Measurements from ENCODE around the gene KCNMB3. TPM values are rescaled to one million over a fixed set of nuclear protein-coding genes. Genes with fewer than 3 reads are reported as not detected.
A peak's percentile ranks its signal among the peaks of the same experiment; 100 is the strongest.
"Not testable (repeated sequence)": the region's sequence is repeated elsewhere in the genome, so short reads cannot be mapped to it uniquely, and the experiment has no call there.

The KCNMB3 gene
- total and polyA plus RNA-seq, 2 experiments from 2014 or later = 2.6 to 3.5 TPM

GRCh38 chr3:179256813-179257212 is 5.9 kb upstream of the KCNMB3 start:
- no peak for TF ChIP-seq CTCF (IDR thresholded peaks at IDR 0.05; ENCODE audit: poor library complexity)
- TF ChIP-seq EZH2 (IDR thresholded peaks at IDR 0.05; ENCODE audit: borderline replicate concordance) = no peak
- TF ChIP-seq EZH2phosphoT487 (IDR thresholded peaks at IDR 0.05; ENCODE audit: low read depth, severe bottlenecking, unreplicated experiment) = no peak
- WGBS (ENCODE audit: low lambda C conversion rate, missing lambda C conversion rate) = 94% methylated on average over 2 of the region's 2 CpGs
- Histone ChIP-seq H3K27me3 (no peaks in the 10 kb centered on the region), H3K4me2 (peak overlapping the region; percentile 4), H3K36me3 (replicated peaks; ENCODE audit: insufficient read depth, low read depth) (no peaks in the 10 kb centered on the region), H3K27ac (no peak overlapping the region), H3K79me2 (no peaks in the 10 kb centered on the region), H3K9me2 (replicated peaks; ENCODE audit: insufficient read depth) (no peaks in the 10 kb centered on the region), H3K4me3 (no peak overlapping the region), H4K20me1 (ENCODE audit: insufficient read depth, poor library complexity, severe bottlenecking) (no peaks in the 10 kb centered on the region), H2AFZ (no peak overlapping the region), H3K9me3 (ENCODE audit: low read depth) (no peaks in the 10 kb centered on the region), H3K4me1 (ENCODE audit: insufficient read depth) (no peaks in the 10 kb centered on the region)
- no peak for DNase-seq (ENCODE audit: low spot score)

GRCh38 chr3:179247289-179248015 is 3.5 kb downstream of the KCNMB3 start:
- no peak for DNase-seq (ENCODE audit: low spot score)
- Histone ChIP-seq H3K4me3 (no peak overlapping the region), H3K36me3 (replicated peaks; ENCODE audit: insufficient read depth, low read depth) (no peaks in the 10 kb centered on the region), H3K9me2 (replicated peaks; ENCODE audit: insufficient read depth) (no peaks in the 10 kb centered on the region), H4K20me1 (ENCODE audit: insufficient read depth, poor library complexity, severe bottlenecking) (no peaks in the 10 kb centered on the region), H3K9me3 (ENCODE audit: low read depth) (no peaks in the 10 kb centered on the region), H3K4me2 (no peak overlapping the region), H3K27me3 (no peaks in the 10 kb centered on the region), H2AFZ (no peak overlapping the region), H3K4me1 (ENCODE audit: insufficient read depth) (peaks cover 5% of the 10 kb centered on the region), H3K27ac (no peak overlapping the region), H3K79me2 (no peaks in the 10 kb centered on the region)
- no peak for TF ChIP-seq EZH2phosphoT487 (IDR thresholded peaks at IDR 0.05; ENCODE audit: low read depth, severe bottlenecking, unreplicated experiment)
- TF ChIP-seq EZH2 (IDR thresholded peaks at IDR 0.05; ENCODE audit: borderline replicate concordance) = no peak
- TF ChIP-seq CTCF (IDR thresholded peaks at IDR 0.05; ENCODE audit: poor library complexity) = no peak
- WGBS (ENCODE audit: low lambda C conversion rate, missing lambda C conversion rate) = 94% methylated on average over 3 of the region's 3 CpGs

GRCh38 chr3:179244878-179245277 is 6.0 kb downstream of the KCNMB3 start:
- no peak for DNase-seq (ENCODE audit: low spot score)
- H2AFZ ChIP-seq = no peak overlapping the region
- H3K4me2 ChIP-seq = no peak overlapping the region
- no peak for TF ChIP-seq EZH2 (IDR thresholded peaks at IDR 0.05; ENCODE audit: borderline replicate concordance)
- TF ChIP-seq CTCF (IDR thresholded peaks at IDR 0.05; ENCODE audit: poor library complexity) = no peak
- no peak for TF ChIP-seq EZH2phosphoT487 (IDR thresholded peaks at IDR 0.05; ENCODE audit: low read depth, severe bottlenecking, unreplicated experiment)
- WGBS (ENCODE audit: low lambda C conversion rate, missing lambda C conversion rate) = 95% methylated on average over 1 of the region's 1 CpG
- no peaks in the 10 kb centered on the region for H3K36me3 ChIP-seq (replicated peaks; ENCODE audit: insufficient read depth, low read depth)
- no peak overlapping the region for H3K4me3 ChIP-seq
- no peaks in the 10 kb centered on the region for H3K4me1 ChIP-seq (ENCODE audit: insufficient read depth)
- no peaks in the 10 kb centered on the region for H3K9me3 ChIP-seq (ENCODE audit: low read depth)
- no peaks in the 10 kb centered on the region for H3K27me3 ChIP-seq
- no peaks in the 10 kb centered on the region for H3K79me2 ChIP-seq
- no peak overlapping the region for H3K27ac ChIP-seq
- H4K20me1 ChIP-seq (ENCODE audit: insufficient read depth, poor library complexity, severe bottlenecking) = no peaks in the 10 kb centered on the region
- no peaks in the 10 kb centered on the region for H3K9me2 ChIP-seq (replicated peaks; ENCODE audit: insufficient read depth)

GRCh38 chr3:179242859-179243258 is 8.1 kb downstream of the KCNMB3 start:
- 95% methylated on average over 1 of the region's 2 CpGs for whole genome bisulfite sequencing (ENCODE audit: low lambda C conversion rate, missing lambda C conversion rate)
- H3K79me2 ChIP-seq; H3K27me3 ChIP-seq; H3K9me3 ChIP-seq (ENCODE audit: low read depth); DNase-seq (ENCODE audit: low spot score); H2AFZ ChIP-seq; H3K36me3 ChIP-seq (replicated peaks; ENCODE audit: insufficient read depth, low read depth); H3K27ac ChIP-seq; H3K9me2 ChIP-seq (replicated peaks; ENCODE audit: insufficient read depth); H3K4me3 ChIP-seq; H4K20me1 ChIP-seq (ENCODE audit: insufficient read depth, poor library complexity, severe bottlenecking); H3K4me1 ChIP-seq (ENCODE audit: insufficient read depth); H3K4me2 ChIP-seq: not testable (repeated sequence)

- H3K4me2 ChIP-seq; H3K27ac ChIP-seq; H3K4me3 ChIP-seq; H2AFZ ChIP-seq; H3K9me2 ChIP-seq (replicated peaks; ENCODE audit: insufficient read depth); H3K36me3 ChIP-seq (replicated peaks; ENCODE audit: insufficient read depth, low read depth); H3K4me1 ChIP-seq (ENCODE audit: insufficient read depth); DNase-seq (ENCODE audit: low spot score); H3K9me3 ChIP-seq (ENCODE audit: low read depth); H3K27me3 ChIP-seq; H4K20me1 ChIP-seq (ENCODE audit: insufficient read depth, poor library complexity, severe bottlenecking); H3K79me2 ChIP-seq: not testable (repeated sequence)
- 100% methylated on average over 1 of the region's 1 CpG for WGBS (ENCODE audit: low lambda C conversion rate, missing lambda C conversion rate)
Measured at GRCh38 chr3:179240299-179240698, 10.6 kb downstream of the KCNMB3 start.

Measured in hepatocyte (in vitro differentiated cells).